HepG2 (cell line): ENCODE measurements around the gene ORC4. TPM values are rescaled to one million over a fixed set of nuclear protein-coding genes. Genes with fewer than 3 reads are reported as not detected.

ENCODE experiments used
- ATF2 ChIP-seq: sonication (generic); formaldehyde crosslinking; IDR thresholded peaks from 2 replicates; pipeline ENCODE4 v1.4.0; 2020; ENCODE audit warnings: missing genetic modification reagents
- CCDC6 ChIP-seq: sonication (generic); formaldehyde crosslinking; IDR thresholded peaks from 2 replicates; pipeline ENCODE4 v1.8.1; 2022; ENCODE audit warnings: mild to moderate bottlenecking, missing genetic modification reagents, moderate library complexity
- CERS6 ChIP-seq: sonication (generic); formaldehyde crosslinking; IDR thresholded peaks from 2 replicates; pipeline ENCODE4 v1.5.0; 2020; ENCODE audit warnings: missing genetic modification reagents
- DR1 ChIP-seq: sonication (generic); formaldehyde crosslinking; IDR thresholded peaks from 2 replicates; pipeline ENCODE4 v1.8.0; 2021; ENCODE audit warnings: mild to moderate bottlenecking, missing genetic modification reagents, inconsistent platforms
- FOXA1 ChIP-seq, 2 experiments: fragments of 450-650 bp in 1 of 2; sonication (generic) in 1 of 2; formaldehyde crosslinking in 1 of 2; IDR thresholded peaks; 2 replicates each; pipeline versions ENCODE4 v1.4.0 to v1.6.1; 2016 to 2020; ENCODE audit warnings: missing genetic modification reagents in 1 of 2
- FOXA3 ChIP-seq: IDR thresholded peaks from 2 replicates; pipeline ENCODE4 v1.6.1; 2016; ENCODE audit warnings: missing genetic modification reagents, missing compliant biosample characterization
- FOXP1 ChIP-seq, 2 experiments: fragments of 450-650 bp in 1 of 2; IDR thresholded peaks; 2 replicates each; pipeline ENCODE4 v1.6.1; 2017 to 2018; ENCODE audit warnings: antibody characterized with exemption in 1 of 2
- GATAD2A ChIP-seq: IDR thresholded peaks from 2 replicates; pipeline ENCODE4 v1.6.1; 2016
- HNF4A ChIP-seq: sonication (generic); formaldehyde crosslinking; IDR thresholded peaks from 2 replicates; pipeline ENCODE4 v1.4.0; 2020; ENCODE audit warnings: missing genetic modification reagents
- KDM5B ChIP-seq: sonication (generic); formaldehyde crosslinking; IDR thresholded peaks from 2 replicates; pipeline ENCODE4 v1.4.0; 2020; ENCODE audit warnings: missing genetic modification reagents, mild to moderate bottlenecking, borderline replicate concordance
- MTA3 ChIP-seq: sonication (generic); formaldehyde crosslinking; IDR thresholded peaks from 2 replicates; pipeline ENCODE4 v1.4.0; 2020; ENCODE audit warnings: missing genetic modification reagents
- NR2F1 ChIP-seq, 2 experiments: fragments of 450-650 bp in 1 of 2; formaldehyde crosslinking in 1 of 2; IDR thresholded peaks; 2 replicates each; pipeline versions ENCODE4 v1.5.0 to v1.6.1; 2016 to 2020; ENCODE audit warnings: mild to moderate bottlenecking in 1 of 2, missing compliant biosample characterization in 1 of 2, missing genetic modification reagents in 1 of 2, moderate library complexity in 1 of 2
- PAWR ChIP-seq: sonication (generic); formaldehyde crosslinking; IDR thresholded peaks from 2 replicates; pipeline ENCODE4 v1.4.0; 2020; ENCODE audit warnings: missing genetic modification reagents, mild to moderate bottlenecking, borderline replicate concordance
- ZBTB39 ChIP-seq: sonication (generic); formaldehyde crosslinking; IDR thresholded peaks from 2 replicates; pipeline ENCODE4 v1.5.0; 2020; ENCODE audit warnings: missing genetic modification reagents
- ZNF496 ChIP-seq: sonication (generic); formaldehyde crosslinking; IDR thresholded peaks from 2 replicates; pipeline ENCODE4 v1.8.1; 2023; ENCODE audit warnings: mild to moderate bottlenecking, moderate library complexity, missing genetic modification reagents; ENCODE audit not compliant: insufficient replicate concordance
- polyA plus RNA-seq, 8 experiments: library from polyadenylated mRNA; depleted of rRNA in 3 of 8; stranded (reverse) in 7 of 8; unstranded in 1 of 8; fragments of >200 nt; fragmentation: Illumina TruSeq in 4 of 8; extraction: Trizol in 4 of 8; gene quantifications; 2 replicates each; pipeline versions ENCODE4 v1.2.1 to v1.2.3, GENCODE V29; 2011 to 2016; ENCODE audit warnings: low read depth in 4 of 8, missing spikeins in 1 of 8, mixed read lengths in 1 of 8; ENCODE audit not compliant: insufficient read depth in 1 of 8
- total RNA-seq, 5 experiments: library from RNA; depleted of rRNA; stranded (reverse); fragments of >200 nt; fragmentation: Illumina TruSeq; extraction: Trizol; gene quantifications; 2 replicates each; pipeline ENCODE4 v1.2.3, GENCODE V29; 2016; ENCODE audit warnings: low read depth in 1 of 5

The ORC4 gene
- total and polyA plus RNA-seq, 2 of the 13 experiments (the other 11 are each of a cell fraction or from before 2014, with no cell fraction given), result 28.6 to 84.8 TPM

GRCh38 chr2:148052687-148053086 is 32.1 kb upstream of the ORC4 start (continued):
- TF ChIP-seq ZBTB39 (CRISPR knock-in tag) (no peak), CERS6 (CRISPR knock-in tag) (no peak), GATAD2A (CRISPR knock-in tag) (0 out of 2 replicates have a peak, but pooled peaks have one; percentile 20), HNF4A (0 out of 2 replicates have a peak, but pooled peaks have one; percentile 14), CCDC6 (CRISPR knock-in tag) (no peak), FOXA3 (CRISPR knock-in tag) (peak; percentile 38; the same call in 1 of the 2 replicates), KDM5B (CRISPR knock-in tag) (no peak), PAWR (CRISPR knock-in tag) (no peak), ZNF496 (CRISPR knock-in tag) (no peak), NR2F1 (CRISPR knock-in tag; IDR thresholded peaks at IDR 0.05) (0 out of 4 replicates have a peak, but pooled peaks of 1 of the 2 experiments have one; percentile 27), DR1 (CRISPR knock-in tag) (no peak), MTA3 (CRISPR knock-in tag) (no peak), ATF2 (no peak), FOXA1 (IDR thresholded peaks at IDR 0.05) (peak; percentile 21; the same call in 1 of the 2 replicates), FOXA1 (CRISPR knock-in tag; IDR thresholded peaks at IDR 0.05) (0 out of 2 replicates have a peak, but pooled peaks have one; percentile 19), FOXP1 (IDR thresholded peaks at IDR 0.05) (no peak), FOXP1 (CRISPR knock-in tag; IDR thresholded peaks at IDR 0.05) (0 out of 2 replicates have a peak, but pooled peaks have one; percentile 24)
